GM12874 (cell line): Measurements from ENCODE around the gene PDZD2.
A peak's percentile ranks its signal among the peaks of the same experiment; 100 is the strongest.

Experiments
- TF ChIP-seq, protein P1 (sequence below): IDR thresholded peaks from 2 replicates; pipeline ENCODE4 v1.5.1; 2011; ENCODE audit warnings: low read depth, mild to moderate bottlenecking, control low read depth, low read length, moderate library complexity; ENCODE audit not compliant: insufficient read depth

Gene PDZD2

DNA sequence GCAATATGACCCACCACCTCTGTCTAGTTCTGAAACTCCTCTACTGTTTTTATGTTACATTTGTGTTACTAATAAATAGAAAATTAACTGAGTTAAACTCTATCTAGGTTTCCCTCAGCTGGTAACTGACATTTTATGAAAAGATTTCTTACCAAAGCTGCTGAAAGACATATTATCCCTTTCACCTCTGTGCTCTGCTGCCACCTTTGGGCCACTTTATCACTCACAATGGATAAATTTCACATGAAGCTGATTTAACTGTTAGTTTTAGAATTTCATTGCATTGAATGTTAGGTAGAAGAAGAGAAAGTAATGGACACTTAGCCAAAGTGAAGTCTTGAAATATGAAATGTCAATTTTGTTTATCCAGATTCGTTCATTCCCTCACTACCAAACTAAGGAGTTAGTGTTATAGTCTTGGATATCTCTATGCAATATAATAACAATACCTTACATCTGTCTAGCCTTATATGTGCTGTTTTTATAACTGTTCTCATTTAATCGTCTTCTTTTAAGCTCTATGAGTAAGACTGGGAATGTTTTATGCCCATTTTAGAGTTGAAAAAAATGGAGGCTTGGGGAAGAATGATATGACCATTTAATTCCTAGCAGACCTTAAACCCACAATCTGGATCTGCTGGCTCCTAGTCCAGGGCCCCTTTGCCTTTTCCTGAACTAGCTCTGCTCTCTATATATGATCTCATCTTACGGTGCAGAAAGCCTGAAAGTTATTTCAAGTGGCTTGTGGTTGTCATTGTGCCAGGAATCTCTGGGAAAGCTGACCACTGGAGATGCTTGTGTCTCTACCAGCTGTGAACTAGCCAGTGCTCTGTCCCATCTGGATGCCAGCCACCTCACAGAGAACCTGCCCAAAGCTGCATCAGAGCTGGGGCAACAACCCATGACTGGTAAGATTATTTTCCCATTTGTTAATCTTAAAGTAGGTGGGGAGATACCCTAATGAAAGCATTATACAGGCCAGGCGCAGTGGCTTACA lies 438.1 kb downstream of the PDZD2 start:
- TF ChIP-seq, protein P1, sequence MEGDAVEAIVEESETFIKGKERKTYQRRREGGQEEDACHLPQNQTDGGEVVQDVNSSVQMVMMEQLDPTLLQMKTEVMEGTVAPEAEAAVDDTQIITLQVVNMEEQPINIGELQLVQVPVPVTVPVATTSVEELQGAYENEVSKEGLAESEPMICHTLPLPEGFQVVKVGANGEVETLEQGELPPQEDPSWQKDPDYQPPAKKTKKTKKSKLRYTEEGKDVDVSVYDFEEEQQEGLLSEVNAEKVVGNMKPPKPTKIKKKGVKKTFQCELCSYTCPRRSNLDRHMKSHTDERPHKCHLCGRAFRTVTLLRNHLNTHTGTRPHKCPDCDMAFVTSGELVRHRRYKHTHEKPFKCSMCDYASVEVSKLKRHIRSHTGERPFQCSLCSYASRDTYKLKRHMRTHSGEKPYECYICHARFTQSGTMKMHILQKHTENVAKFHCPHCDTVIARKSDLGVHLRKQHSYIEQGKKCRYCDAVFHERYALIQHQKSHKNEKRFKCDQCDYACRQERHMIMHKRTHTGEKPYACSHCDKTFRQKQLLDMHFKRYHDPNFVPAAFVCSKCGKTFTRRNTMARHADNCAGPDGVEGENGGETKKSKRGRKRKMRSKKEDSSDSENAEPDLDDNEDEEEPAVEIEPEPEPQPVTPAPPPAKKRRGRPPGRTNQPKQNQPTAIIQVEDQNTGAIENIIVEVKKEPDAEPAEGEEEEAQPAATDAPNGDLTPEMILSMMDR, result peak; percentile 59

DNA sequence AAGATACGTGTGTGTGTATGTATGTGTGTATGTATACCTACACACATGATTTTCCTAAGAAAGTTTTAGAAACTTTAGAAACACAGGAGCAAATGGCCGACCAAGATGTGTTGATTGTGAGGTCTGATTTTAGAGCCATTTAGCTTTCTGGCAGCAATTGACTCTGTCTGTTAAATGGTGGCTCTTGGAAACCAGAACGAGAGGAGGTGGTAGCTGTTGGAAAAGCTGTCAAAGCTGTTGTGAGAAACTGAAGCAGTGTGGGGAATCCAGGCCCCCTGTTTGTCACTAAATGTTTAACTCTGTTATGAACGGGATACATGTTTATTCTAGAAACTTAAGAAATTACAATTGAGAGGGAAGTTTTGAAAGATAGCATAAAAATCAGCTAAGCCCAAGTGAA lies 443.8 kb downstream of the PDZD2 start:
- TF ChIP-seq, protein P1, result no peak

DNA sequence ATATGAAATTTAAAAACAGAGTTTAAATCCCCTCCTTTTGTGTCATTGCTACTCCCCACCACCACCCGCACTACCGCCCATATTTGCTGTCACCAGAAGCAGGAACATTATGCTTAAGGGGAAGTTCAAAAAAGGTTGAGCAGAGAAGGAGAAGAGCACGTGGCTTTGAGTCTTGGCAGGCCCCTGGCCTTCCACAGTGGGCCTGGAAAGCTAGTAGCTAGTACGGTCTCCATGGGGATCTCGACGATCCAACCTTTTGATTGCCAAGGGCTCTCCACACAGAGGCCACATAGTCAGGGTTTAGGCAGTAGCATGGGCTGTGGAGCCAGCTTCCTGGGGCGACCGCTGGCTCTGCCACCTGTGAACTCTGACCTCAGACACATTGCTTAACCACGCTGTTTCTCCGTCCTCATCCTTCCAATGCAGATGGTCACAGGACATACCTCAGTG lies 445.1 kb downstream of the PDZD2 start:
- TF ChIP-seq, protein P1, result no peak

DNA sequence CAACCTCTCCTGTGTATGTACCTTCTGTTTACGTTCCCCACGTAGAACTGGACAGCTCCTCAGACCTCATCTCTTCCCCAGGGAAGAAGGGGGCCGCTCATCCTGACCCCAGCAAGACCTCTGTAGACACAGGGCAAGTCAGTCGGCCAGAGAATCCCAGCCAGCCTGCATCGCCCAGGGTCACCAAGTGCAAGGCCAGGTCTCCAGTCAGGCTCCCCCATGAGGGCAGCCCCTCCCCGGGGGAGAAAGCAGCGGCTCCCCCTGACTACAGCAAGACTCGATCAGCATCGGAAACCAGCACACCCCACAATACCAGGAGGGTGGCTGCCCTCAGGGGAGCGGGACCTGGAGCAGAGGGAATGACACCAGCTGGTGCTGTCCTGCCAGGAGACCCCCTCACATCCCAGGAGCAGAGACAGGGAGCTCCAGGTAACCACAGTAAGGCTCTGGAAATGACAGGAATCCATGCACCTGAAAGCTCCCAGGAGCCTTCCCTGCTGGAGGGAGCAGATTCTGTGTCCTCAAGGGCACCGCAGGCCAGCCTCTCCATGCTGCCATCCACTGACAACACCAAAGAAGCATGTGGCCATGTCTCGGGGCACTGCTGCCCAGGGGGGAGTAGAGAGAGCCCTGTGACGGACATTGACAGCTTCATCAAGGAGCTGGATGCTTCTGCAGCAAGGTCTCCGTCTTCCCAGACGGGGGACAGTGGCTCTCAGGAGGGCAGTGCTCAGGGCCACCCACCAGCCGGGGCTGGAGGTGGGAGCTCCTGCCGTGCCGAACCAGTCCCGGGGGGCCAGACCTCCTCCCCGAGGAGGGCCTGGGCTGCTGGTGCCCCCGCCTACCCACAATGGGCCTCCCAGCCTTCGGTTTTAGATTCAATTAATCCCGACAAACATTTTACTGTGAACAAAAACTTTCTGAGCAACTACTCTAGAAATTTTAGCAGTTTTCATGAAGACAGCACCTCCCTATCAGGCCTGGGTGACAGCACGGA lies 448.5 kb downstream of the PDZD2 start:
- TF ChIP-seq, protein P1, result no peak

DNA sequence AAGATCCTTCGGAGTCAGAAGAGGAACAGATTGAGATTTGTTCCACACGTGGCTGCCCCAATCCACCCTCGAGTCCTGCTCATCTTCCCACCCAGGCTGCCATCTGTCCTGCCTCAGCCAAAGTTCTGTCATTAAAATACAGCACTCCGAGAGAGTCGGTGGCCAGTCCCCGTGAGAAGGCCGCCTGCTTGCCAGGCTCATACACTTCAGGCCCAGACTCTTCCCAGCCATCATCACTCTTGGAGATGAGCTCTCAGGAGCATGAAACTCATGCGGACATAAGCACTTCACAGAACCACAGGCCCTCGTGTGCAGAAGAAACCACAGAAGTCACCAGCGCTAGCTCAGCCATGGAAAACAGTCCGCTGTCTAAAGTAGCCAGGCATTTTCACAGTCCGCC lies 449.3 kb downstream of the PDZD2 start:
- TF ChIP-seq, protein P1, result no peak

DNA sequence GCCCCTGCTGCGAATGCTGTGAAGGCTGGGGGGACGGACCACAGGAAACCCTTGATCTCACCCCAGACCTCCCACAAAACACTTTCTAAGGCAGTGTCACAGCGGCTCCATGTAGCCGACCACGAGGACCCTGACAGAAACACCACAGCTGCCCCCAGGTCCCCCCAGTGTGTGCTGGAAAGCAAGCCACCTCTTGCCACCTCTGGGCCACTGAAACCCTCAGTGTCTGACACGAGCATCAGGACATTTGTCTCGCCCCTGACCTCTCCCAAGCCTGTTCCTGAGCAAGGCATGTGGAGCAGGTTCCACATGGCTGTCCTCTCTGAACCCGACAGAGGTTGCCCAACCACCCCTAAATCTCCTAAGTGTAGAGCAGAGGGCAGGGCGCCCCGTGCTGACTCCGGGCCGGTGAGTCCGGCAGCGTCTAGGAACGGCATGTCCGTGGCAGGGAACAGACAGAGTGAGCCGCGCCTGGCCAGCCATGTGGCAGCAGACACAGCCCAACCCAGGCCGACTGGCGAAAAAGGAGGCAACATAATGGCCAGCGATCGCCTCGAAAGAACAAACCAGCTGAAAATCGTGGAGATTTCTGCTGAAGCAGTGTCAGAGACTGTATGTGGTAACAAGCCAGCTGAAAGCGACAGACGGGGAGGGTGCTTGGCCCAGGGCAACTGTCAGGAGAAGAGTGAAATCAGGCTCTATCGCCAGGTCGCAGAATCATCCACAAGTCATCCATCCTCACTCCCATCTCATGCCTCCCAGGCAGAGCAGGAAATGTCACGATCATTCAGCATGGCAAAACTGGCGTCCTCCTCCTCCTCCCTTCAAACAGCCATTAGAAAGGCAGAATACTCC lies 450.4 kb downstream of the PDZD2 start:
- TF ChIP-seq, protein P1, result no peak
